HL-60/S4 (cell line): ENCODE measurements around the gene FAM83B.
"Not testable (repeated sequence)": the region's sequence is repeated elsewhere in the genome, so short reads cannot be mapped to it uniquely, and the experiment has no call there.

Experiments used
- in situ Hi-C: fragments of 300-500 bp; cut with MboI; formaldehyde crosslinking; loops from 2 replicates; pipeline ENCODE4 v1.14.3; 2022; ENCODE audit warnings: low sequenced_read_pairs

FAM83B gene

GRCh38 chr6:54897462-54898189, 51.1 kb downstream of the FAM83B start:
- in situ Hi-C loops: no loop called here

- in situ Hi-C loops: no loop called here
Measured at GRCh38 chr6:54898767-54899166, 52.2 kb downstream of the FAM83B start.

GRCh38 chr6:54899442-54899841, 52.9 kb downstream of the FAM83B start:
- in situ Hi-C loops: no loop called here

GRCh38 chr6:54899986-54900385, 53.4 kb downstream of the FAM83B start:
- in situ Hi-C loops: no loop called here

- in situ Hi-C loops: no loop called here
Measured at GRCh38 chr6:54900666-54901065, 54.1 kb downstream of the FAM83B start.

- in situ Hi-C loops: no loop called here
Measured at GRCh38 chr6:54903884-54904283, 57.3 kb downstream of the FAM83B start.

GRCh38 chr6:54907355-54907754, 60.8 kb downstream of the FAM83B start:
- in situ Hi-C loops: no loop called here

GRCh38 chr6:54909184-54909583, 62.6 kb downstream of the FAM83B start:
- in situ Hi-C loops: no loop called here

- in situ Hi-C loops: no loop called here
Measured at GRCh38 chr6:54910431-54910884, 63.9 kb downstream of the FAM83B start.

GRCh38 chr6:54910921-54911320, 64.3 kb downstream of the FAM83B start:
- in situ Hi-C loops: no loop called here

- in situ Hi-C loops: no loop called here
Measured at GRCh38 chr6:54913211-54913610, 66.6 kb downstream of the FAM83B start.

GRCh38 chr6:54916858-54917257, 70.3 kb downstream of the FAM83B start:
- in situ Hi-C loops: no loop called here

- in situ Hi-C loops: no loop called here
Measured at GRCh38 chr6:54920628-54921027, 74.1 kb downstream of the FAM83B start.

- in situ Hi-C loops: no loop called here
Measured at GRCh38 chr6:54921891-54922290, 75.3 kb downstream of the FAM83B start.

- in situ Hi-C loops: no loop called here
Measured at GRCh38 chr6:54929245-54929909, 82.8 kb downstream of the FAM83B start.

GRCh38 chr6:54932622-54933021, 86.1 kb downstream of the FAM83B start:
- in situ Hi-C loops: no loop called here

- in situ Hi-C loops: no loop called here
Measured at GRCh38 chr6:54935739-54936138, 89.2 kb downstream of the FAM83B start.

- in situ Hi-C loops: no loop called here
Measured at GRCh38 chr6:54937371-54937770, 90.8 kb downstream of the FAM83B start.

GRCh38 chr6:54957698-54958097, 111.1 kb downstream of the FAM83B start:
- in situ Hi-C loops: no loop called here

- in situ Hi-C loops: no loop called here
Measured at GRCh38 chr6:54958446-54958845, 111.9 kb downstream of the FAM83B start.

- in situ Hi-C loops: no loop called here
Measured at GRCh38 chr6:54959820-54960219, 113.2 kb downstream of the FAM83B start.

GRCh38 chr6:54961372-54961771, 114.8 kb downstream of the FAM83B start:
- in situ Hi-C loops: not testable (repeated sequence)
